Motor neuron (in vitro differentiated cells): ENCODE measurements around the gene RNASE12. TPM values are rescaled to one million over a fixed set of nuclear protein-coding genes. Genes with fewer than 3 reads are reported as not detected.
"Not testable (repeated sequence)": the region's sequence is repeated elsewhere in the genome, so short reads cannot be mapped to it uniquely, and the experiment has no call there.

Experiments used
- ATAC-seq, 8 experiments: fragments of 200-7000 bp; cut with Tn5 transposase; replicated peaks in 6 of 8; 2 replicates each; pipeline ENCODE4 v1.8.0; 2021; ENCODE audit warnings: mild to moderate bottlenecking in 8 of 8, moderate library complexity in 8 of 8
- H3K27ac ChIP-seq, 2 donors: fragments of 250-450 bp; sonication (Bioruptor Pico); 2 replicates each; pipeline ENCODE4 v1.9.0; 2021; ENCODE audit warnings: antibody characterized with exemption in 2 of 2, mild to moderate bottlenecking in 2 of 2, moderate library complexity in 1 of 2
- H3K4me1 ChIP-seq, 2 donors: fragments of 250-450 bp; sonication (Bioruptor Pico); replicated peaks in 1 of 2; 2 replicates each; pipeline ENCODE4 v1.6.1; 2021; ENCODE audit warnings: antibody characterized with exemption in 2 of 2, mild to moderate bottlenecking in 2 of 2, moderate library complexity in 1 of 2
- H3K4me3 ChIP-seq, 5 donors: fragments of 250-450 bp; sonication (Bioruptor Pico); 2 replicates each; pipeline ENCODE4 v1.9.0; 2021; ENCODE audit warnings: antibody characterized with exemption in 5 of 5, mild to moderate bottlenecking in 5 of 5, moderate library complexity in 4 of 5
- WGBS, 10 experiments: fragments of 450-650 bp; shearing (Covaris generic); methylation state at CpG; one replicate each; pipeline ENCODE4 v1.0.0; 2022; 5-methylcytosine and 5-hydroxymethylcytosine counted together
- in situ Hi-C, 9 experiments: fragments of 400-800 bp; cut with MboI; loops; one replicate each; pipeline ENCODE4 v1.15.0; 2021; ENCODE audit warnings: low sequenced_read_pairs in 9 of 9, low pct_unique_long_range_greater_than_20kb in 2 of 9; ENCODE audit not compliant: unreplicated experiment in 9 of 9
- total RNA-seq, 8 experiments: library from RNA; unstranded; fragments of 300-600 nt; gene quantifications; 2 replicates each; pipeline versions ENCODE4 v1.2.3 to v1.2.4, GENCODE V29; 2022

The RNASE12 gene
- total RNA-seq, 8 experiments from 2014 or later, result not detected

GRCh38 chr14:20622816-20623291 is 31.7 kb upstream of the RNASE12 start:
- WGBS, 10 experiments, result 0 to 82% (median 51%) methylated on average over 2 to 18 of the region's 29 CpGs; no CpG with 5 or more reads in 4 of the 10 experiments
- in situ Hi-C loops, result loop anchor here in 4 of 9 experiments (25.0 kb wide), 1 partner anchor 286 kb away; the partner anchor contains the start of genes CCNB1IP1 (in 4 of the 4) and PARP2 (in 4 of the 4)
- no peak overlapping the region for H3K27ac ChIP-seq
- H3K4me1 ChIP-seq, result no peaks in the 10 kb centered on the region
- ATAC-seq, result no peak
- no peak overlapping the region for H3K4me3 ChIP-seq

DNA sequence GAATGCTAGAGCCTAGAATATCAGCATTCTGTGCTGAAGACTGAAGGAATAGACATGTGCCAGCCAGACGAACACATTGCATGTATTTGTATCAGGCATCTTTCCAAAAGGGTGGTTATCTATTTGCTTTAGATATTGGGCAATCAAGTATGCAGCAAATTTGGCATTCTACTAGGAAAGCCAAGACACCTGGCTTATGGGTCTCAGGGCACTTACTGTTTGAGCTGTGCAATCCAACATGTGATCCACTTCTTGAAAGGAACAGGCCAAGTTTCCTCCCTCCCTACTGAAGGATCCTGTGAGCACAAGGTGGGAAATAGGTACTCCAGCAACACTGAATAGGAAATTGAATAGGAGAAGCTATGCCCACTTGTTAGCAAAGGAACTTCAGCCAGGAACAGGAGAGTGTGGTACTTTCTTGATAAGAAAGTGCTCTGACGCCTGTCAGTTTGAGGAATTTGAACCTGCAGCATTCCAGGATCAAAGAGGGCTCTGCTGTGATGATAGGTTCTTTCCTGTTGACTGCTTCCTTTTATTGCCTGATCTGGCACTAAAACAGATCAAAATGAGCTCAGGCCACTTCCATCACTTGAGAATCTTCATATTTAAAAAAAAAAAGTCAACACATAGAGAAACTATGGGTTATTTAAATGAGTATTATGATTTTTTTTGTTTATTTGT is 29.8 kb upstream of the RNASE12 start:
- WGBS, 10 experiments, result 0 to 100% (median 75%) methylated on average over 1 to 2 of the region's 2 CpGs
- Histone ChIP-seq H3K27ac (no peak overlapping the region), H3K4me3 (no peak overlapping the region), H3K4me1 (no peaks in the 10 kb centered on the region)
- ATAC-seq, result no peak
- in situ Hi-C loops, result loop anchor here in 4 of 9 experiments (25.0 kb wide), 1 partner anchor 284 kb away; the partner anchor contains the start of genes CCNB1IP1 (in 4 of the 4) and PARP2 (in 4 of the 4)

- not testable (repeated sequence) for H3K4me3 ChIP-seq, ATAC-seq, H3K4me1 ChIP-seq, H3K27ac ChIP-seq
- 25 to 92% (median 67%) methylated on average over 2 to 6 of the region's 6 CpGs; no CpG with 5 or more reads in 2 of the 10 experiments for WGBS, 10 experiments
- in situ Hi-C loops, result loop anchor here in 4 of 9 experiments (25.0 kb wide), 1 partner anchor 282 kb away; the partner anchor contains the start of genes CCNB1IP1 (in 4 of the 4) and PARP2 (in 4 of the 4)
Observed at GRCh38 chr14:20619688-20620087, 28.5 kb upstream of the RNASE12 start.

- Histone ChIP-seq H3K4me3 (no peak overlapping the region), H3K4me1 (peaks cover 0 to 6% of the 10 kb centered on the region in 2 donors), H3K27ac (no peak overlapping the region)
- ATAC-seq, result no peak
- 11 to 73% (median 51%) methylated on average over 1 to 4 of the region's 4 CpGs; no CpG with 5 or more reads in 2 of the 10 experiments for WGBS, 10 experiments
- in situ Hi-C loops, result loop anchor here in 4 of 9 experiments (25.0 kb wide), 1 partner anchor 281 kb away; the partner anchor contains the start of genes CCNB1IP1 (in 4 of the 4) and PARP2 (in 4 of the 4)
Observed at GRCh38 chr14:20618271-20618749, 27.1 kb upstream of the RNASE12 start.

GRCh38 chr14:20617138-20618003 is 26.2 kb upstream of the RNASE12 start:
- in situ Hi-C loops, result loop anchor here in 4 of 9 experiments (25.0 kb wide), 1 partner anchor 280 kb away; the partner anchor contains the start of genes CCNB1IP1 (in 4 of the 4) and PARP2 (in 4 of the 4)
- WGBS, 10 experiments, result 23 to 100% (median 89%) methylated on average over 3 to 7 of the region's 12 CpGs; no CpG with 5 or more reads in 1 of the 10 experiments
- Histone ChIP-seq H3K4me1 (peaks cover 0 to 6% of the 10 kb centered on the region in 2 donors), H3K27ac (no peak overlapping the region), H3K4me3 (no peak overlapping the region)
- ATAC-seq, result no peak

DNA sequence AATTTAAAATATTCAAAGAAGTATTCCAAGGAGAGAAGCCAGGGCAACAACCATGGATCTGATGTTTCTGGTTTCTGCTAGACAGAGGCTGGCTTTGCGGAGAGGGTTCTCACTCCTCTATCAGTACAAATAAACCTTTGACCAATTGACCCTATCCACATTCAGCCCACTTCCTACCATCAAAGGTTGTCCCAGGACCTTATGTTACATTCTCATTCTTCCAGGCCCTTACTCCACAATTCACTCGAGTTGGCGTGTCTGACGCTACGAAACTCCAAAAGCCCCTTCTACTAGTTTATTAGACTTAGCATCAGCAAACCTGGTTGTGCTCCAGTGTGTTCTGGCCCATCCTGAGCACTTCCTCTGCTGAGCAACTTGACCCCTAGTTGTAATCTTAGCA is 24.8 kb upstream of the RNASE12 start:
- Histone ChIP-seq H3K4me1 (peaks cover 0 to 6% of the 10 kb centered on the region in 2 donors), H3K27ac (no peak overlapping the region), H3K4me3 (no peak overlapping the region)
- ATAC-seq, result no peak
- WGBS, 10 experiments, result 79 to 100% (median 90%) methylated on average over 1 to 4 of the region's 5 CpGs; no CpG with 5 or more reads in 3 of the 10 experiments
- in situ Hi-C loops, result loop anchor here in 4 of 9 experiments (25.0 kb wide), 1 partner anchor 279 kb away; the partner anchor contains the start of genes CCNB1IP1 (in 4 of the 4) and PARP2 (in 4 of the 4)

DNA sequence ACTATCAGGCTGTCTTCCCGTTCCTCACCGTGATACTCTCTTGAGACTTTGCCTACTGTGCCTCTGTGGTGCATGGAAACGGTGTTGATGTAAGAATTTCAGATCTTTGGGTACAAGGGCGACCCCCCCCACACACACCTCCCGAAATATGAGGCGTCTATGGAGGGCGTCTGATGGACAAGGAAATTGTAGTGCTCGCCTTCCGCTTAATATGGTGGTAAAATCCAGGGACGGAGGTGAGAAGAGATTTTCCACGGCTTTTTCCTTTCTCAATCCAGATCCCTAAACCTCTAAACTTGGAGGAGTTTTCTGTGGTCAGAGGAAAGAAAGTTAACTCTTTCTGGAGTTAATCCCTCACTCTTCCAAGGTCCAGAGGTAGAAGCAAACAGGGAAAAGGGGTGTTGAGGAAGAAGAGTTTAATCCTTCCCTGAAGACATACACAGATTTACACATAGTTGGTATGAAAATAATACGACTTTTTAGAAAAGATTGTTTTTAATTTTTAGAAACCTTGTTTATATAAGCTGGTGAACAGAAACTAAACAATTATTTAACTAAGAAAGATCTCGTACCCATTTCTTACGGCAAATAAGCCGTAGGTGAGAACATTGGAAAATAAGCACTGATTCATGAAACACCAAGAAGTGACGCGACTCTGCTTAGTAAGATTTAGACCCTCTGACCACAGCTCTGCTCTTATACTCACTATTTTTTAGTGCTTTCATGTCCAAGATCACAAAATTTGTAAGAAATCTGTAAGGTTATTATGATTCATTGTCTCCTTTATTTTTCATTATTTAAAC is 23.1 kb upstream of the RNASE12 start:
- Histone ChIP-seq H3K4me1 (peaks cover 0 to 6% of the 10 kb centered on the region in 2 donors), H3K4me3 (peak overlapping the region; percentile 38 to 50 (median 46)), H3K27ac (no peak overlapping the region)
- 0 to 39% (median 8%) methylated on average over 4 to 15 of the region's 17 CpGs for WGBS, 10 experiments
- peak in 6 of 8 experiments; percentile 3 to 9 (median 6) for ATAC-seq
- in situ Hi-C loops, result loop anchor here in 4 of 9 experiments (25.0 kb wide), 1 partner anchor 277 kb away; the partner anchor contains the start of genes CCNB1IP1 (in 4 of the 4) and PARP2 (in 4 of the 4)

- ATAC-seq, result peak; percentile 76 to 87 (median 84)
- H3K4me3 ChIP-seq, result peak overlapping the region; percentile 38 to 50 (median 46)
- peaks cover 0 to 6% of the 10 kb centered on the region in 2 donors for H3K4me1 ChIP-seq
- 0 to 3% (median 0%) methylated on average over 3 to 25 of the region's 34 CpGs; no CpG with 5 or more reads in 1 of the 10 experiments for WGBS, 10 experiments
- in situ Hi-C loops, result loop anchor here in 4 of 9 experiments (25.0 kb wide), 1 partner anchor 276 kb away; the partner anchor contains the start of genes CCNB1IP1 (in 4 of the 4) and PARP2 (in 4 of the 4)
- no peak overlapping the region for H3K27ac ChIP-seq
Observed at GRCh38 chr14:20613094-20614037, 22.2 kb upstream of the RNASE12 start.

DNA sequence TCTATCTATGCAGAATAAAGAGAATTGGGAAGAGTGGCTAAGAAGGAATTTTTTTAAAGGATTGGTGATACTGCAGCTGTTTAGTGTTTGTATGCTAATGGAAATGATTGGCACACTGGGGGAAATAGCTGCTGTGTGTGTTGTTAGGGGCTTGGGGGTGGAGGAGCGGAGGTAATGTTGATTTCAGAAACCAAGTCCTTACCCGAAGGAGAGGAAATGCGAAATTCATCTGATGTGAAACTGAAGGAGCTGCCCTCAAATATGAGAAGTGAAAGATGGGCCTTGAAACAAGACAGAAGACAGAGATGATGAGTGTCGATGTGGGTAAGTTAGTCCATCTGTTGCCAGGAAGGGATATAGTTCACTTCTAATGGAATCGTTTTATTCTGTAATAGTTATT is 21.2 kb upstream of the RNASE12 start:
- Histone ChIP-seq H3K27ac (no peak overlapping the region), H3K4me1 (peaks cover 0 to 6% of the 10 kb centered on the region in 2 donors), H3K4me3 (no peak overlapping the region)
- WGBS, 10 experiments, result 28 to 100% (median 47%) methylated on average over 1 to 5 of the region's 5 CpGs; no CpG with 5 or more reads in 1 of the 10 experiments
- no peak for ATAC-seq
- in situ Hi-C loops, result loop anchor here in 4 of 9 experiments (25.0 kb wide), 1 partner anchor 275 kb away; the partner anchor contains the start of genes CCNB1IP1 (in 4 of the 4) and PARP2 (in 4 of the 4)

- Histone ChIP-seq H3K4me3 (no peak overlapping the region), H3K27ac (no peak overlapping the region), H3K4me1 (peaks cover 0 to 6% of the 10 kb centered on the region in 2 donors)
- WGBS, 10 experiments, result 26 to 92% (median 62%) methylated on average over 2 to 4 of the region's 4 CpGs
- ATAC-seq, result no peak
- in situ Hi-C loops, result loop anchor here in 4 of 9 experiments (25.0 kb wide), 1 partner anchor 274 kb away; the partner anchor contains the start of genes CCNB1IP1 (in 4 of the 4) and PARP2 (in 4 of the 4)
Observed at GRCh38 chr14:20611277-20611676, 20.1 kb upstream of the RNASE12 start.
